ENCODE measurements around the gene SH2D1B.
"Not testable (repeated sequence)": the region's sequence is repeated elsewhere in the genome, so short reads cannot be mapped to it uniquely, and the experiment has no call there.

The SH2D1B gene

DNA sequence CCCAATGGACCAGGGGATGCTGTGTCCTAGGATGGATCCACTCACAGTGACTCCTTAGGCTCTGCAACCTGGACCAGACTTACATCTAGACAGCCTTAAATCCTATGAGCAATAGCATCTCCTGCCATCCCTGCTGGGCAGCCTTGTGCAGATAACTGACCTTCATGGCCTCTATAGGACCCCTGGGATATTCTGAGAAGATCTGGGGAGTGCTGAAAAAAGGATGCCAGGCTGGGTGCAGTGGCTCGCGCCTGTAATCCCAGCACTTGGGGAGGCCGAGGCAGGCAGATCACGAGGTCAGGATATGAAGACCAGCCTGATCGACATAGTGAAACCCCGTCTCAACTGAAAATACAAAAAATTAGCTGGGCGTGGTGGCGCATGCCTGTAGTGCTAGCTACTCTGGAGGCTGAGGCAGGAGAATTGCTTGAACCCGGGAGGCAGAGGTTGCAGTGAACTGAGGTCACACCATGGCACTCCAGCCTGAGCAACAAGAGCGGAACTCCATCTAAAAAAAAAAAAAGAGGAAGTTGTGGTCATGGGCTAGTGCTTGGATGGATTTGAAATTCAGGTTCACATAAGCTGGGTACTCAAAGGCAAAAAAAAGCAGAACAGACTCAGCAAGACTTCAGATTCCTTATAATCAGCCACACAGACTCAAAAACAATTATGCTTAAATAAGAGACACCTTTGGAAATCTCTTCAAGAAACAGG, 10.9 kb upstream of the SH2D1B start:
- Histone ChIP-seq H2AFZ (ENCODE audit: low read depth, low read length) (no peak overlapping the region), H3K14ac (ENCODE audit: low read length in 2 of 2) (no peak overlapping the region), H3K36me3 (ENCODE audit: control insufficient read depth in 1 of 2, insufficient read depth in 2 of 2, low read depth in 1 of 2, low read length in 2 of 2) (no peaks in the 10 kb centered on the region), H3K4me1 (ENCODE audit: control insufficient read depth, insufficient read depth, low read depth, low read length) (no peaks in the 10 kb centered on the region), H3K23ac (ENCODE audit: low read length in 2 of 2) (no peak overlapping the region), H2BK15ac (ENCODE audit: low read depth, poor library complexity, severe bottlenecking) (no peak overlapping the region), H3K4me3 (ENCODE audit: insufficient read depth in 1 of 2, low read depth in 1 of 2, low read length in 2 of 2) (no peak overlapping the region), H4K91ac (ENCODE audit: low read length) (no peak overlapping the region), H3K18ac (ENCODE audit: low read depth in 1 of 2, low read length in 2 of 2) (no peak overlapping the region), H3K27me3 (ENCODE audit: control insufficient read depth in 1 of 2, insufficient read depth in 1 of 2, low read length in 2 of 2) (no peaks in the 10 kb centered on the region), H3K9me3 (ENCODE audit: control insufficient read depth, low read length) (no peaks in the 10 kb centered on the region), H3K9ac (ENCODE audit: low read length) (no peak overlapping the region), H4K8ac (ENCODE audit: low read length) (no peak overlapping the region), H2BK5ac (ENCODE audit: low read depth, low read length, poor library complexity, severe bottlenecking) (no peak overlapping the region), H2BK12ac (ENCODE audit: low read length in 2 of 2) (no peak overlapping the region), H2AK5ac (ENCODE audit: low read length, severe bottlenecking) (no peak overlapping the region), H3K4ac (ENCODE audit: low read depth in 1 of 2, low read length in 2 of 2) (no peak overlapping the region), H3K79me1 (replicated peaks; ENCODE audit: low read length, poor library complexity, severe bottlenecking) (no peaks in the 10 kb centered on the region), H3K27ac (ENCODE audit: low read length, poor library complexity, severe bottlenecking) (no peak overlapping the region), H3K4me2 (ENCODE audit: low read length, poor library complexity, severe bottlenecking) (no peak overlapping the region), H2BK120ac (ENCODE audit: low read depth, low read length) (no peak overlapping the region)
- WGBS: 93% methylated on average over 9 of the region's 10 CpGs
- DNase-seq: no peak

GRCh38 chr1:162421258-162422164, 9.6 kb upstream of the SH2D1B start:
- no peak overlapping the region for H3K18ac ChIP-seq (ENCODE audit: low read depth in 1 of 2, low read length in 2 of 2)
- H3K4me2 ChIP-seq (ENCODE audit: low read length, poor library complexity, severe bottlenecking): no peak overlapping the region
- no peak for DNase-seq
- no peak overlapping the region for H2BK12ac ChIP-seq (ENCODE audit: low read length in 2 of 2)
- H4K91ac ChIP-seq (ENCODE audit: low read length): no peak overlapping the region
- no peak overlapping the region for H2AFZ ChIP-seq (ENCODE audit: low read depth, low read length)
- no peak overlapping the region for H2BK120ac ChIP-seq (ENCODE audit: low read depth, low read length)
- no peak overlapping the region for H2BK5ac ChIP-seq (ENCODE audit: low read depth, low read length, poor library complexity, severe bottlenecking)
- no peak overlapping the region for H3K4ac ChIP-seq (ENCODE audit: low read depth in 1 of 2, low read length in 2 of 2)
- no peaks in the 10 kb centered on the region for H3K36me3 ChIP-seq (ENCODE audit: control insufficient read depth in 1 of 2, insufficient read depth in 2 of 2, low read depth in 1 of 2, low read length in 2 of 2)
- no peak overlapping the region for H3K23ac ChIP-seq (ENCODE audit: low read length in 2 of 2)
- H3K14ac ChIP-seq (ENCODE audit: low read length in 2 of 2): no peak overlapping the region
- H3K9me3 ChIP-seq (ENCODE audit: control insufficient read depth, low read length): no peaks in the 10 kb centered on the region
- H3K4me1 ChIP-seq (ENCODE audit: control insufficient read depth, insufficient read depth, low read depth, low read length): no peaks in the 10 kb centered on the region
- H3K4me3 ChIP-seq (ENCODE audit: insufficient read depth in 1 of 2, low read depth in 1 of 2, low read length in 2 of 2): no peak overlapping the region
- no peaks in the 10 kb centered on the region for H3K27me3 ChIP-seq (ENCODE audit: control insufficient read depth in 1 of 2, insufficient read depth in 1 of 2, low read length in 2 of 2)
- H4K8ac ChIP-seq (ENCODE audit: low read length): no peak overlapping the region
- no peaks in the 10 kb centered on the region for H3K79me1 ChIP-seq (replicated peaks; ENCODE audit: low read length, poor library complexity, severe bottlenecking)
- no peak overlapping the region for H3K27ac ChIP-seq (ENCODE audit: low read length, poor library complexity, severe bottlenecking)
- WGBS: 80% methylated on average over 2 of the region's 5 CpGs
- no peak overlapping the region for H2BK15ac ChIP-seq (ENCODE audit: low read depth, poor library complexity, severe bottlenecking)
- no peak overlapping the region for H3K9ac ChIP-seq (ENCODE audit: low read length)
- H2AK5ac ChIP-seq (ENCODE audit: low read length, severe bottlenecking): no peak overlapping the region

GRCh38 chr1:162420120-162420519, 8.2 kb upstream of the SH2D1B start:
- no peak overlapping the region for H3K27ac ChIP-seq (ENCODE audit: low read length, poor library complexity, severe bottlenecking)
- 74% methylated on average over 3 of the region's 3 CpGs for WGBS
- H3K4me1 ChIP-seq (ENCODE audit: control insufficient read depth, insufficient read depth, low read depth, low read length): no peaks in the 10 kb centered on the region
- no peak overlapping the region for H3K18ac ChIP-seq (ENCODE audit: low read depth in 1 of 2, low read length in 2 of 2)
- no peak overlapping the region for H3K4me3 ChIP-seq (ENCODE audit: insufficient read depth in 1 of 2, low read depth in 1 of 2, low read length in 2 of 2)
- H2AFZ ChIP-seq (ENCODE audit: low read depth, low read length): no peak overlapping the region
- no peak overlapping the region for H3K4ac ChIP-seq (ENCODE audit: low read depth in 1 of 2, low read length in 2 of 2)
- H2AK5ac ChIP-seq (ENCODE audit: low read length, severe bottlenecking): no peak overlapping the region
- H3K36me3 ChIP-seq (ENCODE audit: control insufficient read depth in 1 of 2, insufficient read depth in 2 of 2, low read depth in 1 of 2, low read length in 2 of 2): no peaks in the 10 kb centered on the region
- H4K8ac ChIP-seq (ENCODE audit: low read length): no peak overlapping the region
- no peaks in the 10 kb centered on the region for H3K27me3 ChIP-seq (ENCODE audit: control insufficient read depth in 1 of 2, insufficient read depth in 1 of 2, low read length in 2 of 2)
- peaks cover 6% of the 10 kb centered on the region for H3K9me3 ChIP-seq (ENCODE audit: control insufficient read depth, low read length)
- no peak overlapping the region for H2BK15ac ChIP-seq (ENCODE audit: low read depth, poor library complexity, severe bottlenecking)
- no peak overlapping the region for H3K4me2 ChIP-seq (ENCODE audit: low read length, poor library complexity, severe bottlenecking)
- H3K23ac ChIP-seq (ENCODE audit: low read length in 2 of 2): no peak overlapping the region
- no peaks in the 10 kb centered on the region for H3K79me1 ChIP-seq (replicated peaks; ENCODE audit: low read length, poor library complexity, severe bottlenecking)
- no peak overlapping the region for H2BK5ac ChIP-seq (ENCODE audit: low read depth, low read length, poor library complexity, severe bottlenecking)
- no peak overlapping the region for H2BK12ac ChIP-seq (ENCODE audit: low read length in 2 of 2)
- H3K9ac ChIP-seq (ENCODE audit: low read length): no peak overlapping the region
- H2BK120ac ChIP-seq (ENCODE audit: low read depth, low read length): no peak overlapping the region
- no peak for DNase-seq
- no peak overlapping the region for H4K91ac ChIP-seq (ENCODE audit: low read length)
- H3K14ac ChIP-seq (ENCODE audit: low read length in 2 of 2): no peak overlapping the region

- 78% methylated on average over 9 of the region's 9 CpGs for WGBS
- H2BK5ac ChIP-seq (ENCODE audit: low read depth, low read length, poor library complexity, severe bottlenecking): not testable (repeated sequence)
Observed at GRCh38 chr1:162419450-162419931, 7.6 kb upstream of the SH2D1B start.

More at GRCh38 chr1:162419450-162419931, 7.6 kb upstream of the SH2D1B start:
- H4K91ac ChIP-seq (ENCODE audit: low read length); H3K23ac ChIP-seq (ENCODE audit: low read length in 2 of 2); H3K4me2 ChIP-seq (ENCODE audit: low read length, poor library complexity, severe bottlenecking); H3K9ac ChIP-seq (ENCODE audit: low read length); H3K27ac ChIP-seq (ENCODE audit: low read length, poor library complexity, severe bottlenecking); H4K8ac ChIP-seq (ENCODE audit: low read length); H3K4ac ChIP-seq (ENCODE audit: low read depth in 1 of 2, low read length in 2 of 2); H3K9me3 ChIP-seq (ENCODE audit: control insufficient read depth, low read length); H2AFZ ChIP-seq (ENCODE audit: low read depth, low read length); H2AK5ac ChIP-seq (ENCODE audit: low read length, severe bottlenecking); H3K79me1 ChIP-seq (replicated peaks; ENCODE audit: low read length, poor library complexity, severe bottlenecking); H2BK120ac ChIP-seq (ENCODE audit: low read depth, low read length); H3K18ac ChIP-seq (ENCODE audit: low read depth in 1 of 2, low read length in 2 of 2); H3K4me1 ChIP-seq (ENCODE audit: control insufficient read depth, insufficient read depth, low read depth, low read length); H2BK12ac ChIP-seq (ENCODE audit: low read length in 2 of 2); H3K14ac ChIP-seq (ENCODE audit: low read length in 2 of 2); H3K27me3 ChIP-seq (ENCODE audit: control insufficient read depth in 1 of 2, insufficient read depth in 1 of 2, low read length in 2 of 2); H2BK15ac ChIP-seq (ENCODE audit: low read depth, poor library complexity, severe bottlenecking); H3K4me3 ChIP-seq (ENCODE audit: insufficient read depth in 1 of 2, low read depth in 1 of 2, low read length in 2 of 2); DNase-seq; H3K36me3 ChIP-seq (ENCODE audit: control insufficient read depth in 1 of 2, insufficient read depth in 2 of 2, low read depth in 1 of 2, low read length in 2 of 2): not testable (repeated sequence)
